ENCODE results near the gene ADAM19.

DNA sequence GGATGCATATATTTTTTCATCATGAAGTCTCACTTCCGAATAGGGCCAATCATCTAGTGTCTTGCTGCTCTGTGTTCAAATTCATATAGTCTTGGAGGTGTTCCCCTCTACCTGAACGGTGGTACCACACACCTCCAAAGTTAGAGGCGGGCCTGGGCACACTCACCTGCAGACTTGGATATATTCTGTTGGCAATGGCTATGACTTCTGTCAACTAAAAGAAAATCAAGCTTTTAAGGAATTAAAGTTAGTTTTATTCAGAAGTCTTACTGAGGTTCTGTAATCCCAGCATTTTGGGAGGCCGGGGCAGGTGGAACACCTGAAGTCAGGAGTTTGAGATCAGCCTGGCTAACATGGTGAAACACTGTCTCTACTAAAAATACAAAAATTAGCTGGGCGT, 118.2 kb downstream of the ADAM19 start:
- TF ChIP-seq POLR2A (IDR thresholded peaks at IDR 0.05; ENCODE audit: low read length) (no peak), GATA1 (IDR thresholded peaks at IDR 0.05; ENCODE audit: low read depth, low read length) (no peak)

All from erythroblast (primary cell).